GM12878 (cell line): ENCODE results near the gene RRAD. TPM values are rescaled to one million over a fixed set of nuclear protein-coding genes. Genes with fewer than 3 reads are reported as not detected.

Experiments
- ATAC-seq: fragments of 200-7000 bp; cut with Tn5 transposase; 3 replicates; pipeline ENCODE4 v1.9.1; 2020; ENCODE audit warnings: mild to moderate bottlenecking, moderate library complexity
- BruUV-seq: library from RNA; stranded (reverse); fragments of 400-500 nt; replicated peaks from 2 replicates; lab custom pipeline; 2021; lab: Mats Ljungman, UMichigan
- CTCF ChIA-PET: fragments of 300-600 bp; sonication (Branson Sonifier 250); formaldehyde crosslinking; extraction: SDS; loops from one replicate; lab custom pipeline; 2021; ENCODE audit warnings: inconsistent platforms; lab: Yijun Ruan, JAX
- POLR2A ChIA-PET: fragments of 350-600 bp; formaldehyde crosslinking; extraction: SDS; loops from one replicate; lab custom pipeline; 2021; ENCODE audit warnings: inconsistent platforms; lab: Charles Lee
- RAD21 ChIA-PET: fragments of 300-600 bp; sonication (Branson Sonifier 250); formaldehyde crosslinking; loops from one replicate; lab custom pipeline; 2023; ENCODE audit warnings: antibody characterized with exemption; ENCODE audit not compliant: unreplicated experiment; lab: Charles Lee
- SMC1A ChIA-PET: fragments of 300-600 bp; sonication (Branson Sonifier 250); formaldehyde crosslinking; loops from one replicate; lab custom pipeline; 2023; ENCODE audit not compliant: unreplicated experiment, uncharacterized antibody; lab: Charles Lee
- DNase-seq: peaks from one replicate; pipeline ENCODE4 v3.0.0-alpha.2; 2011; ENCODE audit warnings: low read depth, low spot score
- FAIRE-seq: peaks from 3 replicates; lab custom pipeline; 2011; peaks lifted over from hg19 to GRCh38; lab: Jason Lieb, UNC
- H2AFZ ChIP-seq: 2 replicates; pipeline ENCODE4 v1.6.0; 2011; ENCODE audit warnings: low read depth, low read length, control low read depth; ENCODE audit not compliant: control insufficient read depth
- H3K27ac ChIP-seq: 2 replicates; pipeline ENCODE4 v1.5.1; 2011; ENCODE audit warnings: control low read depth; ENCODE audit not compliant: control insufficient read depth, insufficient read depth
- H3K27me3 ChIP-seq, 2 experiments: replicated peaks in 1 of 2; 2 replicates each; pipeline versions ENCODE4 v1.6.0 to v1.6.1; 2011; ENCODE audit warnings: low read length in 1 of 2; ENCODE audit not compliant: control insufficient read depth in 2 of 2, insufficient read depth in 2 of 2
- H3K36me3 ChIP-seq, 2 experiments: 2 replicates each; pipeline ENCODE4 v1.5.1; 2011; ENCODE audit warnings: low read length in 1 of 2; ENCODE audit not compliant: control insufficient read depth in 2 of 2, insufficient read depth in 2 of 2
- H3K4me1 ChIP-seq: 2 replicates; pipeline ENCODE4 v1.6.1; 2011; ENCODE audit warnings: mild to moderate bottlenecking, low read length, moderate library complexity, mixed read lengths; ENCODE audit not compliant: control insufficient read depth, insufficient read depth
- H3K4me2 ChIP-seq: 2 replicates; pipeline ENCODE4 v1.6.0; 2011; ENCODE audit warnings: control low read depth; ENCODE audit not compliant: control insufficient read depth, insufficient read depth
- H3K4me3 ChIP-seq: fragments of 200-600 bp; sonication (generic); 2 replicates; pipeline ENCODE4 v1.5.1; 2016
- H3K79me2 ChIP-seq: 2 replicates; pipeline ENCODE4 v1.6.0; 2011; ENCODE audit warnings: low read length; ENCODE audit not compliant: control insufficient read depth, insufficient read depth
- H3K9ac ChIP-seq: 2 replicates; pipeline ENCODE4 v1.8.0; 2011; ENCODE audit warnings: low read length, control low read depth, mixed read lengths; ENCODE audit not compliant: control insufficient read depth, insufficient read depth
- H3K9me3 ChIP-seq: replicated peaks from 3 replicates; pipeline ENCODE4 v1.5.1; 2011; ENCODE audit warnings: mild to moderate bottlenecking, low read length; ENCODE audit not compliant: control insufficient read depth, insufficient read depth
- H4K20me1 ChIP-seq: 2 replicates; pipeline ENCODE4 v1.6.0; 2011; ENCODE audit not compliant: control insufficient read depth, insufficient read depth
- ATF2 ChIP-seq: IDR thresholded peaks from 2 replicates; pipeline ENCODE4 v1.6.1; 2012; ENCODE audit warnings: low read length, inconsistent platforms
- BACH1 ChIP-seq: fragments of 450-650 bp; IDR thresholded peaks from 2 replicates; pipeline ENCODE4 v1.6.1; 2017; ENCODE audit warnings: mild to moderate bottlenecking, borderline replicate concordance
- CEBPZ ChIP-seq: fragments of 150-350 bp; IDR thresholded peaks from 2 replicates; pipeline ENCODE4 v1.6.1; 2016; ENCODE audit warnings: low read depth, low read length
- CHD4 ChIP-seq: fragments of 200-600 bp; sonication (generic); IDR thresholded peaks from 2 replicates; pipeline ENCODE4 v1.6.1; 2016; ENCODE audit warnings: mild to moderate bottlenecking
- EZH2 ChIP-seq: IDR thresholded peaks from 2 replicates; pipeline ENCODE4 v1.6.1; 2012; ENCODE audit warnings: low read depth, mild to moderate bottlenecking, control low read depth, inconsistent platforms, low read length, borderline replicate concordance; ENCODE audit not compliant: control insufficient read depth
- FOS ChIP-seq: IDR thresholded peaks from 3 replicates; pipeline ENCODE4 v1.6.1; 2011; ENCODE audit warnings: borderline replicate concordance; ENCODE audit not compliant: insufficient read length; ENCODE audit errors: extremely low read depth
- IRF4 ChIP-seq: IDR thresholded peaks from 2 replicates; pipeline ENCODE4 v1.6.1; 2011; ENCODE audit warnings: low read depth, low read length
- LARP7 ChIP-seq: fragments of 450-650 bp; IDR thresholded peaks from 2 replicates; pipeline ENCODE4 v1.6.1; 2017; ENCODE audit warnings: mild to moderate bottlenecking
- PAX5 ChIP-seq: IDR thresholded peaks from 2 replicates; pipeline ENCODE4 v1.6.1; 2011; ENCODE audit warnings: low read depth, low read length, borderline replicate concordance
- POU2F2 ChIP-seq: IDR thresholded peaks from 3 replicates; pipeline ENCODE4 v1.6.1; 2011; ENCODE audit warnings: low read depth, mild to moderate bottlenecking, low read length, borderline replicate concordance
- RELB ChIP-seq: fragments of 450-650 bp; IDR thresholded peaks from 2 replicates; pipeline ENCODE4 v1.6.1; 2017; ENCODE audit warnings: low read depth, mild to moderate bottlenecking, moderate library complexity
- ZNF274 ChIP-seq: IDR thresholded peaks from one replicate; pipeline ENCODE4 v1.8.0; 2011; ENCODE audit not compliant: insufficient read length, insufficient read depth
- WGBS: methylation state at CpG from one replicate; pipeline ENCODE4 v1.1.6; 2016; ENCODE audit warnings: low lambda C conversion rate; ENCODE audit not compliant: insufficient replicate concordance, insufficient coverage; ENCODE audit errors: missing lambda C conversion rate; 5-methylcytosine and 5-hydroxymethylcytosine counted together
- in situ Hi-C: fragments of 300-500 bp; cut with MboI; formaldehyde crosslinking; loops from 9 replicates; pipeline ENCODE4 v1.14.3; 2018; ENCODE audit warnings: mixed read lengths
- intact Hi-C: fragments of 100-400 bp; cut with micrococcal nuclease; formaldehyde crosslinking; loops from one replicate; pipeline ENCODE4 v1.14.2; 2022; ENCODE audit not compliant: unreplicated experiment
- polyA plus RNA-seq, 11 experiments: library from polyadenylated mRNA; depleted of rRNA in 4 of 11; unstranded in 6 of 11; stranded (reverse) in 5 of 11; fragments of >200 nt; fragmentation: Nextera tagmentation in 4 of 11; fragmentation: Illumina TruSeq in 1 of 11; extraction: Ambion mirVana in 4 of 11; extraction: Trizol in 1 of 11; gene quantifications; 1 replicate in 1 of 11; 2 replicates in 10 of 11; pipeline versions ENCODE4 v1.2.1 to v1.2.3, GENCODE V29; 2011 to 2016; ENCODE audit warnings: inconsistent platforms in 2 of 11, missing spikeins in 2 of 11, low read depth in 1 of 11
- total RNA-seq, 4 experiments: library from RNA; depleted of rRNA in 3 of 4; stranded (reverse); fragments of >200 nt in 3 of 4; fragmentation: Illumina TruSeq in 1 of 4; extraction: Trizol in 1 of 4; gene quantifications; 2 replicates each; pipeline versions ENCODE4 v1.2.1 to v1.2.3, GENCODE V29; 2013 to 2021
- TF ChIP-seq, protein P1 (sequence below): fragments of 450-650 bp; IDR thresholded peaks from 2 replicates; pipeline ENCODE4 v1.6.1; 2017; ENCODE audit warnings: antibody characterized with exemption, mild to moderate bottlenecking, moderate library complexity

Gene RRAD
- total and polyA plus RNA-seq, 10 of the 15 experiments (the other 5 are each of a cell fraction or from before 2014, with no cell fraction given), result 0.11 to 8.5 (median 2.8) TPM

- Histone ChIP-seq H3K9ac (peak within 1 kb of the TSS; percentile 80), H3K9me3 (no peaks in the 10 kb centered on the region), H3K4me3 (peak within 1 kb of the TSS; percentile 74), H3K27me3 (no peaks in the 10 kb centered on the region), H3K4me2 (peak within 1 kb of the TSS; percentile 99), H2AFZ (peak within 1 kb of the TSS; percentile 99), H3K4me1 (peaks cover 16% of the 10 kb centered on the region), H3K27ac (peak within 1 kb of the TSS; percentile 63), H3K79me2 (peaks cover 11% of the 10 kb centered on the region), H3K36me3 (peaks cover 0 to 4% of the 10 kb centered on the region in 2 experiments; a peak in 3 of 4 replicates), H4K20me1 (no peaks in the 10 kb centered on the region)
- DNase-seq, result peak; percentile 80
- POLR2A ChIA-PET, result interaction anchor here (0.9 to 1.5 kb wide), 4 partner anchors 12 to 138 kb away, joined by 3 to 6 read pairs (median 4); partner anchors contain the start of gene NAE1
- FAIRE-seq, result no peak
- WGBS, result 1% methylated on average over 50 of the region's 58 CpGs
- in situ Hi-C loops (no loop called here), intact Hi-C loops (no loop called here)
- TSS peak; percentile 58 for BruUV-seq
- CTCF ChIA-PET, result interaction anchor here (0.6 to 4.1 kb wide), 12 partner anchors 10 to 157 kb away, joined by 3 to 25 read pairs (median 4); partner anchors contain the start of gene NAE1
- peak; percentile 98 for ATAC-seq
- RAD21 ChIA-PET, result interaction anchor here (0.6 to 2.5 kb wide), 10 partner anchors 10 to 286 kb away, joined by 3 to 11 read pairs (median 3); partner anchors contain the start of gene NAE1
- SMC1A ChIA-PET, result interaction anchor here (0.7 to 2.3 kb wide), 6 partner anchors 12 to 277 kb away, joined by 3 to 8 read pairs (median 4); partner anchors contain the start of gene NAE1
- TF ChIP-seq POU2F2, result no peak
- no peak for TF ChIP-seq ZNF274
- TF ChIP-seq CHD4, result no peak
- peak; percentile 63; the same call in 1 of the 2 replicates for TF ChIP-seq BACH1
- TF ChIP-seq IRF4, result no peak
- peak; percentile 78 for TF ChIP-seq LARP7
- TF ChIP-seq PAX5, result no peak
- TF ChIP-seq, protein P1, sequence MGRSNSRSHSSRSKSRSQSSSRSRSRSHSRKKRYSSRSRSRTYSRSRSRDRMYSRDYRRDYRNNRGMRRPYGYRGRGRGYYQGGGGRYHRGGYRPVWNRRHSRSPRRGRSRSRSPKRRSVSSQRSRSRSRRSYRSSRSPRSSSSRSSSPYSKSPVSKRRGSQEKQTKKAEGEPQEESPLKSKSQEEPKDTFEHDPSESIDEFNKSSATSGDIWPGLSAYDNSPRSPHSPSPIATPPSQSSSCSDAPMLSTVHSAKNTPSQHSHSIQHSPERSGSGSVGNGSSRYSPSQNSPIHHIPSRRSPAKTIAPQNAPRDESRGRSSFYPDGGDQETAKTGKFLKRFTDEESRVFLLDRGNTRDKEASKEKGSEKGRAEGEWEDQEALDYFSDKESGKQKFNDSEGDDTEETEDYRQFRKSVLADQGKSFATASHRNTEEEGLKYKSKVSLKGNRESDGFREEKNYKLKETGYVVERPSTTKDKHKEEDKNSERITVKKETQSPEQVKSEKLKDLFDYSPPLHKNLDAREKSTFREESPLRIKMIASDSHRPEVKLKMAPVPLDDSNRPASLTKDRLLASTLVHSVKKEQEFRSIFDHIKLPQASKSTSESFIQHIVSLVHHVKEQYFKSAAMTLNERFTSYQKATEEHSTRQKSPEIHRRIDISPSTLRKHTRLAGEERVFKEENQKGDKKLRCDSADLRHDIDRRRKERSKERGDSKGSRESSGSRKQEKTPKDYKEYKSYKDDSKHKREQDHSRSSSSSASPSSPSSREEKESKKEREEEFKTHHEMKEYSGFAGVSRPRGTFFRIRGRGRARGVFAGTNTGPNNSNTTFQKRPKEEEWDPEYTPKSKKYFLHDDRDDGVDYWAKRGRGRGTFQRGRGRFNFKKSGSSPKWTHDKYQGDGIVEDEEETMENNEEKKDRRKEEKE, result no peak
- peak; percentile 53 for TF ChIP-seq FOS
- no peak for TF ChIP-seq EZH2
- TF ChIP-seq RELB, result no peak
- 0 out of 2 replicates have a peak, but pooled peaks have one; percentile 12 for TF ChIP-seq CEBPZ
- no peak for TF ChIP-seq ATF2
Measured at GRCh38 chr16:66880288-66881013, 44.9 kb downstream of the RRAD start, which contains the start of gene PDP2. Gene PDP2 (plus strand): TSS chr16:66880515. CDS start chr16:66884285, 3,770 bp downstream.
